Ishikawa (cell line): ENCODE data around the gene CD70.
A peak's percentile ranks its signal among the peaks of the same experiment; 100 is the strongest.

ENCODE experiments used
- CEBPB ChIP-seq: IDR thresholded peaks from 2 replicates; pipeline ENCODE4 v1.6.1; 2012
- CREB1 ChIP-seq: IDR thresholded peaks from 2 replicates; pipeline ENCODE4 v1.6.1; 2012; ENCODE audit warnings: low read depth
- EGR1 ChIP-seq: IDR thresholded peaks from 2 replicates; pipeline ENCODE4 v1.6.1; 2012
- EP300 ChIP-seq: IDR thresholded peaks from 2 replicates; pipeline ENCODE4 v1.6.1; 2012; ENCODE audit warnings: borderline replicate concordance
- FOXM1 ChIP-seq: IDR thresholded peaks from 2 replicates; pipeline ENCODE4 v1.6.1; 2012; ENCODE audit warnings: low read depth, borderline replicate concordance
- MAX ChIP-seq: IDR thresholded peaks from 2 replicates; pipeline ENCODE4 v1.6.1; 2012
- NFIC ChIP-seq: IDR thresholded peaks from 2 replicates; pipeline ENCODE4 v1.6.1; 2012
- RAD21 ChIP-seq: IDR thresholded peaks from 2 replicates; pipeline ENCODE4 v1.6.1; 2012; ENCODE audit warnings: low read depth
- REST ChIP-seq: IDR thresholded peaks from 2 replicates; pipeline ENCODE4 v1.6.1; 2012; ENCODE audit warnings: low read depth, mild to moderate bottlenecking
- TAF1 ChIP-seq: IDR thresholded peaks from 2 replicates; pipeline ENCODE4 v1.6.1; 2012; ENCODE audit warnings: low read depth, mild to moderate bottlenecking
- TCF12 ChIP-seq: IDR thresholded peaks from 2 replicates; pipeline ENCODE4 v1.6.1; 2012; ENCODE audit warnings: low read depth
- TEAD4 ChIP-seq: IDR thresholded peaks from 2 replicates; pipeline ENCODE4 v1.6.1; 2012
- USF1 ChIP-seq: IDR thresholded peaks from 2 replicates; pipeline ENCODE4 v1.6.1; 2012
- YY1 ChIP-seq: IDR thresholded peaks from 2 replicates; pipeline ENCODE4 v1.6.1; 2012; ENCODE audit warnings: low read depth
- ZBTB7A ChIP-seq: IDR thresholded peaks from 2 replicates; pipeline ENCODE4 v1.6.1; 2012; ENCODE audit warnings: low read depth

CD70 gene

GRCh38 chr19:6590827-6591319, at the start of gene CD70:
TSS of gene CD70 (minus strand) at chr19:6591150. CDS start at chr19:6591002, 148 bp downstream.
- TF ChIP-seq CEBPB (no peak), YY1 (no peak), TEAD4 (no peak), REST (no peak), EGR1 (no peak), TAF1 (no peak), EP300 (no peak), FOXM1 (no peak), NFIC (no peak), RAD21 (no peak), MAX (no peak), USF1 (no peak), ZBTB7A (no peak), CREB1 (no peak), TCF12 (no peak)

- TF ChIP-seq CEBPB: no peak
- no peak for TF ChIP-seq MAX
- TF ChIP-seq RAD21: no peak
- TF ChIP-seq YY1: no peak
- TF ChIP-seq ZBTB7A: no peak
- no peak for TF ChIP-seq FOXM1
- no peak for TF ChIP-seq REST
- TF ChIP-seq TEAD4: no peak
- no peak for TF ChIP-seq CREB1
- no peak for TF ChIP-seq USF1
- no peak for TF ChIP-seq EP300
- TF ChIP-seq EGR1: no peak
- no peak for TF ChIP-seq TAF1
- TF ChIP-seq TCF12: no peak
- no peak for TF ChIP-seq NFIC
Observed at GRCh38 chr19:6639439-6639838, 48.5 kb upstream of the CD70 start.

GRCh38 chr19:6632747-6633455, 42.0 kb upstream of the CD70 start:
- TF ChIP-seq USF1: peak; percentile 62
- peak; percentile 84 for TF ChIP-seq RAD21

- no peak for TF ChIP-seq EP300
- TF ChIP-seq RAD21: peak; percentile 71
- TF ChIP-seq USF1: no peak
- TF ChIP-seq TAF1: no peak
- TF ChIP-seq ZBTB7A: no peak
Observed at GRCh38 chr19:6632002-6632621, 41.2 kb upstream of the CD70 start.

GRCh38 chr19:6626764-6627163, 35.8 kb upstream of the CD70 start:
- TF ChIP-seq TCF12 (no peak), EGR1 (no peak), ZBTB7A (no peak), CEBPB (no peak), REST (no peak), TEAD4 (no peak), FOXM1 (no peak), RAD21 (no peak)
